Activated naive CD4-positive, alpha-beta T cell treated with anti-CD3 and anti-CD28 coated beads for 36 hours (primary cell): ENCODE data around the gene JARID2. TPM values are rescaled to one million over a fixed set of nuclear protein-coding genes. Genes with fewer than 3 reads are reported as not detected.

Experiments
- CTCF ChIA-PET: fragments of 350-600 bp; sonication (Branson Sonifier 250); formaldehyde crosslinking; loops from one replicate; lab custom pipeline; 2021; ENCODE audit warnings: antibody characterized with exemption; lab: Charles Lee
- DNase-seq: peaks from one replicate; pipeline ENCODE4 v3.0.0-alpha.2; 2020
- H3K27ac Mint-ChIP-seq: one replicate; pipeline ENCODE4 v1.8.0; 2021; ENCODE audit warnings: mild to moderate bottlenecking, mixed read lengths
- H3K27me3 Mint-ChIP-seq: one replicate; pipeline ENCODE4 v1.8.0; 2021; ENCODE audit warnings: low read depth, mixed read lengths
- H3K36me3 Mint-ChIP-seq: one replicate; pipeline ENCODE4 v1.8.0; 2021; ENCODE audit warnings: low read depth, mixed read lengths
- H3K4me1 Mint-ChIP-seq: one replicate; pipeline ENCODE4 v1.8.0; 2021; ENCODE audit warnings: low read depth, mixed read lengths
- H3K4me3 Mint-ChIP-seq: one replicate; pipeline ENCODE4 v1.8.0; 2021; ENCODE audit warnings: mild to moderate bottlenecking, moderate library complexity, mixed read lengths
- H3K9me3 Mint-ChIP-seq: one replicate; pipeline ENCODE4 v1.8.0; 2021; ENCODE audit warnings: mixed read lengths
- intact Hi-C: fragments of 100-400 bp; cut with micrococcal nuclease; formaldehyde crosslinking; loops from one replicate; pipeline ENCODE4 v1.15.1; 2023
- total RNA-seq, 2 experiments: library from RNA; stranded (reverse); gene quantifications; one replicate each; pipeline ENCODE4 v1.2.3, GENCODE V29; 2021

The JARID2 gene
- total RNA-seq, 2 experiments from 2014 or later: 26.6 to 27.7 TPM

GRCh38 chr6:15234068-15234758 is 11.7 kb upstream of the JARID2 start:
- no peak for DNase-seq
- Mint-ChIP-seq H3K9me3 (no peaks in the 10 kb centered on the region), H3K27me3 (no peaks in the 10 kb centered on the region), H3K4me3 (no peak overlapping the region), H3K36me3 (no peaks in the 10 kb centered on the region), H3K4me1 (no peaks in the 10 kb centered on the region), H3K27ac (no peak overlapping the region)
- CTCF ChIA-PET: no interaction called here
- intact Hi-C loops: no loop called here

GRCh38 chr6:15239616-15240364 is 6.1 kb upstream of the JARID2 start:
- no peak overlapping the region for H3K4me3 Mint-ChIP-seq
- H3K4me1 Mint-ChIP-seq: peaks cover 9% of the 10 kb centered on the region
- DNase-seq: no peak
- intact Hi-C loops: no loop called here
- no peaks in the 10 kb centered on the region for H3K27me3 Mint-ChIP-seq
- CTCF ChIA-PET: no interaction called here
- no peak overlapping the region for H3K27ac Mint-ChIP-seq
- H3K36me3 Mint-ChIP-seq: no peaks in the 10 kb centered on the region
- no peaks in the 10 kb centered on the region for H3K9me3 Mint-ChIP-seq

- Mint-ChIP-seq H3K27ac (no peak overlapping the region), H3K4me3 (no peak overlapping the region), H3K9me3 (no peaks in the 10 kb centered on the region), H3K27me3 (no peaks in the 10 kb centered on the region), H3K36me3 (peaks cover 6% of the 10 kb centered on the region), H3K4me1 (peaks cover 9% of the 10 kb centered on the region)
- intact Hi-C loops: no loop called here
- CTCF ChIA-PET: interaction anchor here (0.7 to 1.6 kb wide), 2 partner anchors 148 to 248 kb away, joined by 3 to 7 read pairs; no protein-coding TSS in a partner anchor
- DNase-seq: no peak
These were observed 3.4 kb upstream of the JARID2 start for GRCh38 chr6:15242503-15242902.

GRCh38 chr6:15242937-15243614 is 2.8 kb upstream of the JARID2 start:
- Mint-ChIP-seq H3K27me3 (no peaks in the 10 kb centered on the region), H3K4me3 (no peak overlapping the region), H3K36me3 (peaks cover 6% of the 10 kb centered on the region), H3K9me3 (no peaks in the 10 kb centered on the region), H3K27ac (no peak overlapping the region), H3K4me1 (peaks cover 9% of the 10 kb centered on the region)
- intact Hi-C loops: no loop called here
- no peak for DNase-seq
- CTCF ChIA-PET: interaction anchor here (0.7 to 1.6 kb wide), 2 partner anchors 147 to 248 kb away, joined by 3 to 7 read pairs; no protein-coding TSS in a partner anchor

GRCh38 chr6:15243910-15244619 is 1.8 kb upstream of the JARID2 start:
- Mint-ChIP-seq H3K9me3 (no peaks in the 10 kb centered on the region), H3K4me1 (peaks cover 9% of the 10 kb centered on the region), H3K36me3 (peaks cover 8% of the 10 kb centered on the region), H3K27me3 (no peaks in the 10 kb centered on the region), H3K27ac (peak overlapping the region; percentile 13), H3K4me3 (peak overlapping the region; percentile 80)
- CTCF ChIA-PET: interaction anchor here (1.6 kb wide), 1 partner anchor 146 kb away, joined by 7 read pairs; no protein-coding TSS in a partner anchor
- intact Hi-C loops: loop anchor here (2.0 kb wide), 2 partner anchors 701 to 967 kb away; no protein-coding TSS in a partner anchor
- no peak for DNase-seq

GRCh38 chr6:15244620-15245360 is 1.1 kb upstream of the JARID2 start:
- CTCF ChIA-PET: no interaction called here
- Mint-ChIP-seq H3K4me3 (peak overlapping the region; percentile 100), H3K27ac (peak overlapping the region; percentile 69), H3K27me3 (no peaks in the 10 kb centered on the region), H3K9me3 (no peaks in the 10 kb centered on the region), H3K36me3 (peaks cover 10% of the 10 kb centered on the region), H3K4me1 (peaks cover 15% of the 10 kb centered on the region)
- intact Hi-C loops: loop anchor here (1.0 to 5.0 kb wide), 10 partner anchors 60 to 1127 kb away; partner anchors contain the start of genes CD83 and DTNBP1
- DNase-seq: peak; percentile 66

GRCh38 chr6:15246217-15246665 is 372 bp downstream of the JARID2 start:
- CTCF ChIA-PET: no interaction called here

GRCh38 chr6:15246666-15247499 is 1.0 kb downstream of the JARID2 start:
- Mint-ChIP-seq H3K9me3 (no peaks in the 10 kb centered on the region), H3K27ac (peak overlapping the region; percentile 93), H3K4me1 (peaks cover 36% of the 10 kb centered on the region), H3K36me3 (peaks cover 12% of the 10 kb centered on the region), H3K4me3 (peak overlapping the region; percentile 100), H3K27me3 (no peaks in the 10 kb centered on the region)
- peak; percentile 46 for DNase-seq
- CTCF ChIA-PET: interaction anchor here (0.5 to 0.6 kb wide), 2 partner anchors 136 to 195 kb away, joined by 3 to 4 read pairs; no protein-coding TSS in a partner anchor
- intact Hi-C loops: loop anchor here (2.0 to 5.0 kb wide), 6 partner anchors 378 to 1130 kb away; partner anchors contain the start of genes CD83 and DTNBP1

More at GRCh38 chr6:15246217-15246665, 372 bp downstream of the JARID2 start:
- H3K4me3 Mint-ChIP-seq: peak overlapping the region; percentile 100
- intact Hi-C loops: loop anchor here (2.0 to 5.0 kb wide), 6 partner anchors 379 to 1129 kb away; partner anchors contain the start of genes CD83 and DTNBP1
- peak overlapping the region; percentile 93 for H3K27ac Mint-ChIP-seq
- peaks cover 29% of the 10 kb centered on the region for H3K4me1 Mint-ChIP-seq
- peaks cover 10% of the 10 kb centered on the region for H3K36me3 Mint-ChIP-seq
- no peaks in the 10 kb centered on the region for H3K9me3 Mint-ChIP-seq
- DNase-seq: no peak
- H3K27me3 Mint-ChIP-seq: no peaks in the 10 kb centered on the region

GRCh38 chr6:15247500-15248450 is 1.9 kb downstream of the JARID2 start:
- Mint-ChIP-seq H3K4me1 (peaks cover 45% of the 10 kb centered on the region), H3K27me3 (no peaks in the 10 kb centered on the region), H3K36me3 (peaks cover 13% of the 10 kb centered on the region), H3K9me3 (no peaks in the 10 kb centered on the region), H3K4me3 (peak overlapping the region; percentile 100), H3K27ac (peak overlapping the region; percentile 93)
- intact Hi-C loops: loop anchor here (1.0 to 5.0 kb wide), 10 partner anchors 191 to 1130 kb away; partner anchors contain the start of genes CD83 and DTNBP1
- CTCF ChIA-PET: no interaction called here
- DNase-seq: peak; percentile 55
